22Rv1 (cell line): ENCODE results near the gene TMEM9B.

ENCODE experiments used
- ZFX ChIP-seq: fragments of 450-650 bp; IDR thresholded peaks from 2 replicates; pipeline ENCODE4 v1.6.1; 2017; ENCODE audit warnings: antibody characterized with exemption, borderline replicate concordance
- TF ChIP-seq, protein P1 (sequence below): fragments of 450-650 bp; IDR thresholded peaks from 2 replicates; pipeline ENCODE4 v1.5.1; 2017; ENCODE audit warnings: mild to moderate bottlenecking

DNA sequence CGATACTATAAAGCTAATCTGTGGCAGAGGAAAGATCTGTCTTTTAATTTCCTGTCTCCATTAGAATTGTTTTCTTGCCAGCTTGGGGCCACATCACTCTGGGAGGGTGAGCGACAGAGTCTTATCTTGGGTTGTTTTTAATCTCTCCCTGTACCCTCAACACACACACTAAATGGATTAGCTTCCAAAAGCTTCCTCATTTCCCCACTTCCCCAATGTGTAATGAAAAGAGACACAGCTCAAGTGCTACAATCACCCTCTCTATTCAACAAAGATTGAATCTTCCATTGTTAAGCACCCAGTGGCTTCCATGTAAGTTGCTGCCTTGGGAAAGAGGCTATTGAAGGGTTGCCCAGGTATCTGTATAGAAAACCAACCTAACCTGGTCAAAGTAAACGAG, 15.4 kb downstream of the TMEM9B start:
- TF ChIP-seq, protein P1, sequence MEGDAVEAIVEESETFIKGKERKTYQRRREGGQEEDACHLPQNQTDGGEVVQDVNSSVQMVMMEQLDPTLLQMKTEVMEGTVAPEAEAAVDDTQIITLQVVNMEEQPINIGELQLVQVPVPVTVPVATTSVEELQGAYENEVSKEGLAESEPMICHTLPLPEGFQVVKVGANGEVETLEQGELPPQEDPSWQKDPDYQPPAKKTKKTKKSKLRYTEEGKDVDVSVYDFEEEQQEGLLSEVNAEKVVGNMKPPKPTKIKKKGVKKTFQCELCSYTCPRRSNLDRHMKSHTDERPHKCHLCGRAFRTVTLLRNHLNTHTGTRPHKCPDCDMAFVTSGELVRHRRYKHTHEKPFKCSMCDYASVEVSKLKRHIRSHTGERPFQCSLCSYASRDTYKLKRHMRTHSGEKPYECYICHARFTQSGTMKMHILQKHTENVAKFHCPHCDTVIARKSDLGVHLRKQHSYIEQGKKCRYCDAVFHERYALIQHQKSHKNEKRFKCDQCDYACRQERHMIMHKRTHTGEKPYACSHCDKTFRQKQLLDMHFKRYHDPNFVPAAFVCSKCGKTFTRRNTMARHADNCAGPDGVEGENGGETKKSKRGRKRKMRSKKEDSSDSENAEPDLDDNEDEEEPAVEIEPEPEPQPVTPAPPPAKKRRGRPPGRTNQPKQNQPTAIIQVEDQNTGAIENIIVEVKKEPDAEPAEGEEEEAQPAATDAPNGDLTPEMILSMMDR: no peak
- TF ChIP-seq ZFX: no peak
